GM10847 (cell line): ENCODE data around the gene PRKG1.

Experiments
- POLR2A ChIP-seq: IDR thresholded peaks from 2 replicates; pipeline ENCODE4 v1.6.1; 2011; ENCODE audit not compliant: insufficient read length; ENCODE audit errors: extremely low read depth

PRKG1 gene

DNA sequence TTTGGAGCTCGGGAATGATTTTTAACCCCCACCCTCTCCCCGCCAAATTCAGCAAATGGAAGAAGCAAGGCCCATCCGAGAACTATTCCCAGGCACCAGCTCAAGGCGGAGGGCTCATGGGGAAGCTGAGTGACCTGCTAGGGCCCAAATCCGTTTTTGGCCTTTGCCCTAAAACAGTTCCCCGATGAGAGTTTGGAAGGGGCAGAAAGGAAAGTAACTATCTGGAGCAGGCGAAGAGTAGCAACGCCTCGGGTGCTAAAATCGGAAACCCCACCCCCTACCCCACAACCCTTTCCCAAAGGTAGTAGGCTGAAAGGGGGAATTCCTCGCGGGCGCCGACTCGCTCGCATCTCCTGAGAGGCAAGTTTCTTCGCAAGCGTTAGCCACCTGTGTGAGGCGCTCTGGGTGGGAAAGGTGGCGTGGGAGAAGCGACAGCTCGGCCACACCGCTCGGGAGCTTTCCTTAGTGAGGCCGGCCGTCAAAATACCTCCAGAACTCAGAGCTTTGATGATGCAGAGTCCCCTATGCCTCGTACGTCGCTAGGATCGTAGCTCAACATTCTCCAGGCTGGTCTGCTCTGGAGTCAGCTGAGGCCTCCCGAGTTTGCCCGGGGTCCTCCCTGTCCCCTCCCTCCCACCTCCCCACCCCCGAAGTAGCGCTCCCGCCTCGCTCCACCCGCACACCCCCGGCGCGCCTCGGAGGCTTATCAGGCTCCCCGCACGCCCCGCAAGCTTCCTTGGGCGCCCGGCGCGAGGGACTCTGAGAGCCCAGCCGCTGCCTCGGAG, 642 bp upstream of the PRKG1 start:
- no peak for TF ChIP-seq POLR2A

DNA sequence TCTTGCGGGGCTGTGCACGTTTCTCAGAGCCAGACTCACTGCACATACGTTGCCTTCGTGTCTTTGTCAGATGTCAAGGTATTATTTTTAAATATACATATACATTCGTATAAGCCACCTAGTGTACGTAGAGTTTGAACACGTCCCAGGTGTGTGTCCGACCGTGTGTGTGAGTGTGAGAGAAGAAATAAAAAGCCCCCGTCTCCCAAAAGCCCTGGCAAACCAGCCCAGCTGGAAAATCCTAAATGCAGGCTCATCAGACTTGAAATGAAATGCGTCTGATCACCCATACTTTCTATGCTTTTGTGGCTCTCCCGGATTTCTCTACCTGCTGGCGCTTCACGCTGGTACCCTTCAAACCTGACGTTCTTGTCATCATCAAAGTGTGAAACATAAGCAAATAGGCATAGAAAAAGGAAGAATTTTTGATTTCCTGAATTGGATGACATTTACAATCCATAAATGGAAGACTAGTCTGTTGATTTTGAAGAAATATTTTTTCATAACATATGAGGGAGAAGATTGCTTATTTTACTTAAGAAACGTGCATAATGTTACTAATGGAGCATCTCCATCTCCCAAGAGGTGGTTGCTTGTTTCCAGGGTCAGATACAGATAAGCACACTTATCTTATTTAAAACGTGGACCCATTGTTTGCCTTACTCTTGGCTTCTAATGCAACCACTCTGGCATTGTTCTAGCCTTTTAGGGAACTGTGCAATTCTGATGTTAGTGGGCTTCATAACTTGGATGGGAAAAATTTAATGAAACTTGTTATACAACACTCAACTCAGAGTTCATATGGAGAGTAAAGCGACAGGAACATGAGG, 971 bp downstream of the PRKG1 start:
- no peak for TF ChIP-seq POLR2A

DNA sequence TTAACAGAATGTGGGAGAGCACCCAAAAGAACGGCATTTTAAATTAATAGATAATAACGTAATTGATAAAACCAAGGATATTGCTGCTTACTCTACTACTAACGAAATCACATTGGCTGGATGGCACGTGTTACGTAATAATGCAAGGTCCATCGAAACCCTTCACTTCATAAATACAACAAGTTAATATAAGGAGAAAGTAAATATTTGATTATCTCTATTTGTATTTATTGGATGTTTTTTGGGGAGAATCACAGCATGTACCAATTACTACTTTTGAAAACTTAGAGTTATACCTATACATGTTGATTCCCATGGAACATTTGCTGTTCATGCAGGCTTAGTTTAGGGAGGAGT, 1.6 kb downstream of the PRKG1 start:
- no peak for TF ChIP-seq POLR2A

DNA sequence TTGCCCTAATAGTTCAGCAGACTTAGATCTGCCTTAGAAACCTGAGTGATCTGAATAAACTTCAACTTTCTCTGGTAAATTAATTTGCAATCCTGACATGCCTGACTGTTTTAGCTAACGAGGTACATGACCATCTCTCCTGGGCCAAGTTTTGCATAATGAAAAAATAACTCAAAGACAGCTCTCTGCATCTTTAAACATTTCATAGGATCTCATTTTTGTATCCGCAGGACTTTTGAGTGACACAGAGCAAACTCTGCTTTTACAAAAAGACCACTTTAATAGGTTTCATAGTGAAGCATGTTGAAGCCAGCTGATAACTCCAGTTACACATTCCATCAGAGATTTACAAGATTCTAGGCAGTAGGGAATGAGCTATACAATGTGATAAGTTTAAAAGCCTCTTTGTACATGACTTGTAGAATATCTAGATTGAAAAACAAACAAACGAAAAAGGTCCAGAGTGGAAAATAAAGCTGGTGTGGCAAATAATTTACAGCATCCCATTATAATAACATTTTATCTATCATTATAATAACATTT, 2.1 kb downstream of the PRKG1 start:
- TF ChIP-seq POLR2A, result no peak

DNA sequence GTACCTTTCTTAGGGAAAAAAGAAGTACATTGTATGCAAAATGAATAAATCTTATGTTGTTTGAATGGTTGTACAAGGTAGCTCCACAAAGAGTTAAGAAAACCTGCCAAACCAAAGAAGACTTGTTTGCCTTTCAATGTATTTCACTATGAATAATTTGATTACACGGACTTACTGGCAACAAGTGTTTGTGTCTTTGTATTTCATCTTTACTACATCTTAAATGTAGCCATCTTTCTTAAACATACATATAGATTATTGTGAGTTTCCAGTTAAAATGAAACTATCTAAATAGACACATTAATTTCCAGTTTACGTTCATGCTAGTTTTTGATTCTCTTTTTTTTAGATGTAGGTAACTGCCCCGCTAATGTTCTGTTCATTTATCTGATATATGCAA, 2.8 kb downstream of the PRKG1 start:
- TF ChIP-seq POLR2A, result no peak

DNA sequence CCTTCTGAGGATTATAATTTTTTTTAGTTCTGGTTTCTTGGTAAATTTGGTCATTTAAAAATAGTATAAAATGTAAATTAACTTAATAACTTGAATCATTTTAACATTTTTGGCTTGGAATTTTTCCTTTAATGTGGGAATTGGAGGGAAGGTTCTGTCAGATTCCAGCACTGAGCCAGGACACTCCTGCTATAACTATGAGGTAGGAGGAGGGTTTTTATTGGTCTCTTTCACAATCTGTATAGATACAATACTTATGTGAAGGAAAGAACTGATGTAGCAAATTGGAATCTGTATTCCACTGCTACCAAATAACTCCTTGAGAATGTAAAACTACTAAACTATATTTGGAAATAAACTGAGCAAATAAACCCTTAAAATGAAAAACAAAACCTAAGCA, 3.2 kb downstream of the PRKG1 start:
- TF ChIP-seq POLR2A, result no peak

DNA sequence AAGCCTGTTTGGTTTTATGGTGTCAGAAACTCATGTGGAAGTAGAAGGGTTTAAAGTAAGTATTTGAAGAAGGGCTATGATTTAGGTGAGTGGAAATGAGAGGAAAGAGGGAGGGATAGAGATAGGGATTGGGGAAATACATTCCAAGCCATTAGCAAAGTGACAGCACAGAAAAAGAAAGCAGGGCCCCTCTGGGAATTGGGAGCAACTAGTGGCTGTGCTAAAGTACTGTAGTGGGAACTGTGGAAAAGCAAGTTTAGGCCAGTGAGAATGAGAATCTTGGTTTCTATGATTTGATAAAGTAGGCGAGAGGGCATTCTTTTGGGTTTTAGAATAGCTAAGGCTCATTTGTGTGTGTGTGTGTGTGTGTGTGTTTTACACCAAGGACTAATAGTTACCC, 5.0 kb downstream of the PRKG1 start:
- no peak for TF ChIP-seq POLR2A

DNA sequence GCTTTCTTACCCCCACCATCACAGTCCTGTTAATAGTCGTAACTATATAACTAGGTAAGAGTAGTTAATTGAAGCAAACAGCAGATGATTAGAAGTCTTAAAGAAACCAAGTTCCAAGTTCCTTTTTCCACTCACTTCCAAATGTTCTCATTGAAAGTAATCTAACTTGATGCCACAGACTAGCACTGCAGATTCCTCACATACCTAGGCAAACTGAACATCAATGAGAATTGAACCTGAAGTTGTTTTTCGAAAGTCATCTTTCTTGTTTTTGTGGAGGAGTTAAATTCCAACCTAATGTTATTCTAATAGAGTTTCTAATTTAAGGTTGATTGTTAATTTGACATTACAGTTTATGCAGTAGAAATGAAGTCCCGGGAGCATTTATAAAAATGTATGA, 5.5 kb downstream of the PRKG1 start:
- TF ChIP-seq POLR2A, result no peak

DNA sequence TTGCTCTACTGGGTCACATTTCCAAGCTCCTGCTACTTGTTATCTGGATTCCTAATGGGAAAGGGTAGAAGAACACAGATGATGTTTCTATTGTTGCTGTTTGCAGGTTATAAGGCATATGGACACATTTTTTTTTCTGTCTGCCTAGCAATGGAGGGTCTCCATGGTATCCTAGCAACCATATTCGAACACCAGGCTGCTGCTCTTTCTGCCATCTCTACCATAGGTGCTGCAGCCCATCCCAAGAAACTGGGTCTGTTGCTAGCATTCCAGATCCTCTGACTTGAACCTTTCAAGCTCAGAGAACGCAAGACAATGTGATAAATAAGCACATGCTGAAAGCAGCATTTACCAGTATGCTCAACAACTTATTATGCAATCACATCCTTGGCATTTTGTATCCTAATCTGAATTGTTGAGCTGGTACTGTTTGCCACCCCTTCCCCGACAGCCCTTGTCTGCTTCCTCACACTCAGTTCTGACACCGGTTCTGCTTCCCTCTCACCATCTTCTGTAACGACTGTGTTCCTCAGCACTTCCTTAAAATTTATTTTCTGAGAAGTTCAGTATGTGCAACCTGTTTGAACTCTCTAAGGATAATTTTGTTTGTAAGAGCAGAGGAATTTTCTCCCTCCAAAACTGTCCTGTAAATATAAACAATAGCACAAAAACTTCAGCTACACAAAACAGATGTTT, 6.2 kb downstream of the PRKG1 start:
- no peak for TF ChIP-seq POLR2A

DNA sequence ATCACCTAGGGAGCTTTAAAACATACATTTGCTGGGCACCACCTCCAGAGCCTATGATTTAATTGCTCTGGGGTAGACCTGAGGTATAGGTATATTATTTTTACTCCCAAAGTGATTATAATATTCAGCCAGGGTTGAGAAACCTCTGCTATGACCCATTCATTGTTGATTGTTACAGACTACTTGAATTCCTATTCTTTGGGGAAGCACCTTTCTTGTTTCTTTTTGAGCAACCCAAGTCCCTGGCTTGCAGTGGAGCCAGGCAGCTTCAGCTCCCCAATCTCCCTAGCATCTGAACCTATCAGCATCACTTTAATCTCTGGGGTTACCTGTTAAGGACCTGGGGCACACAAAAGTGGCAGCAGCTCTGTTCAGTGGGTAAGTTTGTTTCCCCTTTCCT, 8.6 kb downstream of the PRKG1 start:
- TF ChIP-seq POLR2A, result no peak

DNA sequence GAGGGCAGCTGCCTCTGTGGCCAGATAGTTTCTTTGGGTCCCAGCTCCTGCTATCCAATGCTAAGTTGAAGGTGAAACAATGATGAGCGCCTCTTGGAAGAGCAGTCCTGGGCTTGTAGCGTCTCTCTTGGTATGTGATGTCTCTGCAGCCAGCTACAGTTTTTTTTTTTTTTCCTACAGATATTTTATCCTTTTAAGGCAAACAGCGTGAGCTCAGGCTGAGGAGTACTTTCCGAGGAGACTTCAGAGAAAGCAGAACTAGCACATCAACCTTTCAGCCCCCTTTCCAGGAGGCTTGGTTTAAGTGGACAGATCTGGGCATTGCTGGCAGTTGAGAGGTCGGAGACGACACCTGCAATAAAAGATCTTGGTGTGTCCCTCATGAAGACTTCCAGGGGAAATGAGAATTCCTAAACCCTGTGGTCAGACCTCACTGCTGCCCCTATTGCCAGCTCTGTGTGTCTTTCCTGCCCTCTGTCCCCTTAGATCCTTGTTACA, 9.1 kb downstream of the PRKG1 start:
- TF ChIP-seq POLR2A, result no peak

DNA sequence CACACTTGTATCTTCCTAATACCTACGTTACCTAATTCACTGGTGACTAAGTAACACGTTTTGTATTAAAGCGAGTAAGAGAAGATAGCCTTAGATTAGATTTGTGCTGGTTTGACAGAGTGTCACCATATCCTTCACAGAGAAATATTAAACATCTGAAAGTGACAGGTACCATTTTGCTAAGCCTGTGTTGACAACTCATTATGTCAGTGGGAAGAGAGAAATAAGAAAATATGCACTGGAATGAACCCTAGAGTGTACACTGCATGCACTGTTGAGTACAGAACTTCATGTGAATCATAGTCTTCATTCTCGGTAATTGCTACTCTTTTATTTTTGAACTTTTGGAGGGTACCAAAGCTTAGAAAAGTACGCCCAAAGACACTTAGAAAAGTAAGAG, 10.9 kb downstream of the PRKG1 start:
- TF ChIP-seq POLR2A, result no peak

DNA sequence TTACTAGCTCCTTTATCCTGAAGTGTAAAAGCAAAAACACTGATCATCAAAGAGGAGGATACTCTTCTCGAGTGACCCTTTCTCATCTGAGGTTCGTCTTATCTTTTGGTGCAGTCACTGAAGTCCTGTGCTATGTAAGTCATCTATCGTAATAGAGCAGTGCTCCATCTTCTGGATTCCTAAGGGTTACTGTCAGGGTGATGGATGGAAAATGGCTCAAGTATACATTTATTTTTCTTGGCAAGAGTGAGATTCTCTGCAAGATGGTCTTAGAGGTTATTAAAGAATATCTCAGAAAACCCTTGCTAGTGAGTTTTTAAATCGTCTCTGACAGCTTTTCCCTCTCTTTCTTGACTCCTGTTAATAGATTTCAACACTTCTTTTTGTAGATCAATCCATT, 12.4 kb downstream of the PRKG1 start:
- TF ChIP-seq POLR2A, result no peak

DNA sequence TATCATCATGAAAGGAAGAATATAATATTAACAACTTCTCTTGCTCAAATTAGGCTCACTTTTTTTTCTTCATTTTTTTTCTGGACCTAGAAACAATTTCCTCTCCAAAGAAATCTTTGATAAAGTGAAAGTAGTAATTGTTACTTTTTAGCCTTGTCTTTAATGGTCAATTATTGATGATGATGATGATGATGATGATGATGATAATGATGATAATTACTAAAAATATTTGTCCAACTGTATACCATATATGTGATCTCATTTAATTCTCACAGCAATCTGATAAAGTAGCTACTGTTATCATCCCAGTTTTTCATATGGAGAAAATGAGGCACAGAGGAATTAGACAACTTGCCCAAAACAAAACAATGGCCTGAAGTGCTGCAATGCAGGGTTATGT, 12.8 kb downstream of the PRKG1 start:
- no peak for TF ChIP-seq POLR2A

DNA sequence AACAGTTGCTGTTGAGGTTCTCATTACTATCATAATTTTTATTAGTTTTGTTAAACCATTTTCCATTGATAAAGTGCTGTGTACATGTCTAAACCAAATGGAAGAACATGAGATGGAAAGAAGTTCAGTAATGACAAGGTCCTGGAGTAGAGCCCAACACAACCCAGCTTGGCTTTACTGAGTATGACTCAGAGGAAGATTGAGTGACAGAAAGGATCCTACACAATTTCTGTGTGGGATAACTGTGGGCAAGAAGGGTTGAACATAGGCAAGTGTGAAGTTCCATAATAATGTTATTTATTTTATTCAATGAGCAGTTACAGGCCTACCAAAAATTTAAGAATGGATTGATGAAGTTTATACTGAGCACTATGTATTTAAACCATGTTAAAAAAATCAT, 15.9 kb downstream of the PRKG1 start:
- TF ChIP-seq POLR2A, result no peak

DNA sequence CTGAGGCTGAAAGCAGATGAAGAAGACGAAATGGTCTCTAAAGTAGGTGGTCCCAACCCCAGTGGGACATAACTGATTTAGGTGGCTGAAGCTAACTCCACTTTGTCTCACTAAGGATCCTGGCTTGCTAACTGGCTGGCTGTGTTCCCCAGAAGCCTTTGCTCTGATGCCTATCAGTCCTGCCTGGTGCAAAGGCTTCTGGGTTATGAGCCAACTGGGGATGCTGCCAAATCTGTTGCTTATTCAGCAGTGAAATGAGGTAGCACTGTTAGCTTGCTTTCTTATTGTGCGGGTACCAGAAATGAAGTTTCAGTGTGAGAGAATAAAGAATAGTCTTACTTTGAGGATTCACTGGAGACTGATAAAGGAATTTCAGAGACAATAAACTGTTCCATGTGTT, 18.1 kb downstream of the PRKG1 start:
- TF ChIP-seq POLR2A, result no peak
